Activated T-helper 9 cell treated with anti-CD3 and anti-CD28 coated beads, Interleukin-2, amount 50 U/mL, for 16 hours (primary cell): ENCODE results near the gene ALDH1L1.

Experiments used
- DNase-seq: peaks from one replicate; pipeline ENCODE4 v3.0.0-alpha.2; 2020; ENCODE audit warnings: low read depth

The ALDH1L1 gene

GRCh38 chr3:126054870-126055269 lies 125.5 kb downstream of the ALDH1L1 start:
- no peak for DNase-seq

DNA sequence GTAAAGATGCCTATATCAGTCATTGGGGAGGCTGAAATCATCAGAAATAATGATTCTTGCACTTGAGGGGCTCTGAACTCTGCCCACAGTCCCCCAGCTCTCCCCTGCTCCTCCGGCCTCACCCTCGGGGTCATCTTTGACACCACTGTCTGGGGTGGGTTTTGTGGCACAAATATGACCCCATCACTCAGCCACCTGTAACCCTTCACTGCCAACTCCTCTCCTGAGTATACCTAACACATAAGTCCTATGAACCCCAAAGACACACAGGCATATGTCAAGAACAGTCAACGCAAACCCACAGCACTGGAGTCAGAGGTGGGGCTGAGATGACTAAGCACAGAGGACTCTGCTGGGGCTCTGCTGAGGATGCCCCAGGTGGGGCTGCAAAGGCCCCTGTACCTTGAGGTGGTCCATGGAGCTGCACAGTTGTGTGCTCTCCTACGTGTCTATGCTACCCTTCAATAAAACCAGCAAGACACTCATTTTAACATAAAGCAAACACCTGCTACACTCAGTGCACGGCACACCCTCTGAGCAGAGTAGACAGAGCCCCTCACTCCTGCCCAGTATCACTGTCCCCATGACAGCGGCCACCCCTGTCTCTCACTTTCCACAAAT lies 126.3 kb downstream of the ALDH1L1 start:
- DNase-seq: no peak
